G401 (cell line): ENCODE measurements around the gene PTPN6. TPM values are rescaled to one million over a fixed set of nuclear protein-coding genes. Genes with fewer than 3 reads are reported as not detected.

Experiments used
- DNase-seq: peaks from one replicate; pipeline ENCODE4 v3.0.0-alpha.2; 2015; ENCODE audit warnings: low spot score
- in situ Hi-C: cut with HindIII; loops from 2 replicates; pipeline ENCODE4 v1.10.0; 2016; ENCODE audit warnings: low sequenced_read_pairs, mixed read lengths
- total RNA-seq: library from RNA; depleted of rRNA; stranded (reverse); fragments of >200 nt; shearing (Covaris generic); gene quantifications from 2 replicates; pipeline ENCODE4 v1.2.3, GENCODE V29; 2014

The PTPN6 gene
- total RNA-seq, 1 experiment from 2014 or later: 12.1 TPM

GRCh38 chr12:6921996-6922946 lies 28.9 kb upstream of the PTPN6 start:
- in situ Hi-C loops: no loop called here
- DNase-seq: no peak

GRCh38 chr12:6923003-6923732 lies 28.0 kb upstream of the PTPN6 start:
- in situ Hi-C loops: no loop called here
- DNase-seq: no peak

GRCh38 chr12:6923851-6924250 lies 27.3 kb upstream of the PTPN6 start:
- DNase-seq: peak; percentile 57
- in situ Hi-C loops: no loop called here

- no peak for DNase-seq
- in situ Hi-C loops: no loop called here
Measured at GRCh38 chr12:6925239-6925539, 26.0 kb upstream of the PTPN6 start.

- DNase-seq: peak; percentile 94
- in situ Hi-C loops: no loop called here
Measured at GRCh38 chr12:6925540-6926279, 25.4 kb upstream of the PTPN6 start.

GRCh38 chr12:6927379-6928021 lies 23.7 kb upstream of the PTPN6 start, which contains the start of gene ATN1:
ATN1 (plus strand) TSS chr12:6927959; CDS start chr12:6934002, 6,043 bp downstream.
- in situ Hi-C loops: no loop called here
- DNase-seq: peak; percentile 87

- in situ Hi-C loops: no loop called here
- DNase-seq: no peak
Measured at GRCh38 chr12:6928022-6928702, 23.0 kb upstream of the PTPN6 start.

- in situ Hi-C loops: no loop called here
- DNase-seq: no peak
Measured at GRCh38 chr12:6928703-6929407, 22.3 kb upstream of the PTPN6 start.

- in situ Hi-C loops: no loop called here
- DNase-seq: no peak
Measured at GRCh38 chr12:6929466-6930452, 21.4 kb upstream of the PTPN6 start.

- in situ Hi-C loops: no loop called here
- no peak for DNase-seq
Measured at GRCh38 chr12:6932766-6933165, 18.4 kb upstream of the PTPN6 start.

- no peak for DNase-seq
- in situ Hi-C loops: no loop called here
Measured at GRCh38 chr12:6934110-6934509, 17.0 kb upstream of the PTPN6 start.

GRCh38 chr12:6935371-6936193 lies 15.6 kb upstream of the PTPN6 start:
- DNase-seq: no peak

GRCh38 chr12:6936194-6936635 lies 14.9 kb upstream of the PTPN6 start:
- in situ Hi-C loops: no loop called here

More at GRCh38 chr12:6935371-6936193, 15.6 kb upstream of the PTPN6 start:
- in situ Hi-C loops: no loop called here

GRCh38 chr12:6936636-6937480 lies 14.3 kb upstream of the PTPN6 start:
- DNase-seq: no peak
- in situ Hi-C loops: no loop called here

More at GRCh38 chr12:6936194-6936635, 14.9 kb upstream of the PTPN6 start:
- DNase-seq: no peak
